Measurements from ENCODE around the gene GPR15LG. TPM values are rescaled to one million over a fixed set of nuclear protein-coding genes. Genes with fewer than 3 reads are reported as not detected.
"Not testable (repeated sequence)": the region's sequence is repeated elsewhere in the genome, so short reads cannot be mapped to it uniquely, and the experiment has no call there.

GPR15LG gene
- total RNA-seq, 1 experiment from 2014 or later, result not detected

DNA sequence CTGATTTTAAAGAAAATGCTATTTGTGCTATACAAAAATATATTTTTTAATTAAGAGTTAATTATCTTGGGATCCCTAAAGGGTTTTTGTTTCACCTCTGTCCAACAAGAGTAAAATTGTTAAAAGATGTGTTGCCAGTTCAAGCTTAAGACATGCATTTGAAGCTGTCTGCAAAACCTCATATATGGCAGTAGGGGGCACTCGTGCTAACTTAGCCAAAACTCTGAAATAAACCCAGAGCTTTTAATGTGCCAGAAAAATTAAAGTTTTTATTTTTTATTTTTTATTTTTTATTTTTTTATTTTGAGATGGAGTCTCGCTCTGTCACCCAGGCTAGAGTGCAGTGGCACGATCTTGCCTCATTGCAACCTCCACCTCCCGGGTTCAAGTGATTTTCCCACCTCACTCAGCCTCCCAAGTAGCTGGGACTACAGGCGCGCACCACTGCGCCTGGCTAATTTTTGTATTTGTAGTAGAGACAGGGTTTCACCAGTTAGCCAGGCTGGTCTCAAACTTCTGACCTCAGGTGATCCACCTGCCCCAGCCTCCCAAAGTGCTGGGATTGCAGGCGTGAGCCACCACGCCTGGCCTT, 25.5 kb upstream of the GPR15LG start:
- H3K79me2 ChIP-seq (ENCODE audit: low read length); H3K27ac ChIP-seq (ENCODE audit: low read length); H3K4me3 ChIP-seq (ENCODE audit: low read length); H3K9me2 ChIP-seq (replicated peaks; ENCODE audit: low read length); POLR2A ChIA-PET (ENCODE audit: unreplicated experiment); CTCF ChIA-PET; ATAC-seq; H3K4me2 ChIP-seq (ENCODE audit: low read length); H3F3A ChIP-seq (ENCODE audit: low read length, unreplicated experiment); H4K20me1 ChIP-seq (ENCODE audit: low read length); H3K9me3 ChIP-seq (ENCODE audit: low read length); H3K27me3 ChIP-seq (ENCODE audit: low read length); H2AFZ ChIP-seq (ENCODE audit: low read length); BruUV-seq (replicated peaks); H3K9ac ChIP-seq (ENCODE audit: low read length); intact Hi-C loops (cut with micrococcal nuclease); H3K4me1 ChIP-seq (ENCODE audit: insufficient read depth, low read length): not testable (repeated sequence)
- H3K36me3 ChIP-seq (ENCODE audit: low read depth, low read length), result peaks cover 74% of the 10 kb centered on the region
- TF ChIP-seq, protein P1, sequence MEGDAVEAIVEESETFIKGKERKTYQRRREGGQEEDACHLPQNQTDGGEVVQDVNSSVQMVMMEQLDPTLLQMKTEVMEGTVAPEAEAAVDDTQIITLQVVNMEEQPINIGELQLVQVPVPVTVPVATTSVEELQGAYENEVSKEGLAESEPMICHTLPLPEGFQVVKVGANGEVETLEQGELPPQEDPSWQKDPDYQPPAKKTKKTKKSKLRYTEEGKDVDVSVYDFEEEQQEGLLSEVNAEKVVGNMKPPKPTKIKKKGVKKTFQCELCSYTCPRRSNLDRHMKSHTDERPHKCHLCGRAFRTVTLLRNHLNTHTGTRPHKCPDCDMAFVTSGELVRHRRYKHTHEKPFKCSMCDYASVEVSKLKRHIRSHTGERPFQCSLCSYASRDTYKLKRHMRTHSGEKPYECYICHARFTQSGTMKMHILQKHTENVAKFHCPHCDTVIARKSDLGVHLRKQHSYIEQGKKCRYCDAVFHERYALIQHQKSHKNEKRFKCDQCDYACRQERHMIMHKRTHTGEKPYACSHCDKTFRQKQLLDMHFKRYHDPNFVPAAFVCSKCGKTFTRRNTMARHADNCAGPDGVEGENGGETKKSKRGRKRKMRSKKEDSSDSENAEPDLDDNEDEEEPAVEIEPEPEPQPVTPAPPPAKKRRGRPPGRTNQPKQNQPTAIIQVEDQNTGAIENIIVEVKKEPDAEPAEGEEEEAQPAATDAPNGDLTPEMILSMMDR (conservative IDR thresholded peaks at IDR 0.05; ENCODE audit: low read depth, low read length), result peak; percentile 40
- peak; percentile 21 for DNase-seq

DNA sequence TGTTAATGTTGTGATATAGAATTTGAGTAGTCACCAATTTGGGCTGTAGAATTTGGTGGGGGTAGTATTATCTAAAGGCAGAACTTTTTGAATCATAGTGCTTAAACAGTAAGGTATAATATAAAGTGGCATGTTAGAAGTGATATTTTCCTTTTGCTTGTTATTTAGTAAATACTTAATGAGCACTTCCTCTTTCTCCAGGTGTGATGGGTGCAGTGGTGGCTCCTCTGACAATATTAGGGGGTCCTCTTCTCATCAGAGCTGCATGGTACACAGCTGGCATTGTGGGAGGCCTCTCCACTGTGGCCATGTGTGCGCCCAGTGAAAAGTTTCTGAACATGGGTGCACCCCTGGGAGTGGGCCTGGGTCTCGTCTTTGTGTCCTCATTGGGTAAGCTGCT, 23.7 kb upstream of the GPR15LG start:
- H3K27ac ChIP-seq (ENCODE audit: low read length), result no peak overlapping the region
- H4K20me1 ChIP-seq (ENCODE audit: low read length), result no peaks in the 10 kb centered on the region
- CTCF ChIA-PET, result no interaction called here
- no peaks in the 10 kb centered on the region for H3K27me3 ChIP-seq (ENCODE audit: low read length)
- no TSS peak for BruUV-seq (replicated peaks)
- DNase-seq (no peak), ATAC-seq (no peak)
- TF ChIP-seq, protein P1 (conservative IDR thresholded peaks at IDR 0.05; ENCODE audit: low read depth, low read length), result no peak
- TF ChIP-seq EZH2phosphoT487 (IDR thresholded peaks at IDR 0.05; ENCODE audit: borderline replicate concordance, low read length) (no peak), EZH2 (IDR thresholded peaks at IDR 0.05; ENCODE audit: low read length, unreplicated experiment) (no peak)
- intact Hi-C loops (cut with micrococcal nuclease), result no loop called here
- no peak overlapping the region for H3K4me2 ChIP-seq (ENCODE audit: low read length)
- no peaks in the 10 kb centered on the region for H3F3A ChIP-seq (ENCODE audit: low read length, unreplicated experiment)
- no peaks in the 10 kb centered on the region for H3K9me2 ChIP-seq (replicated peaks; ENCODE audit: low read length)
- no peaks in the 10 kb centered on the region for H3K9me3 ChIP-seq (ENCODE audit: low read length)
- no peak overlapping the region for H3K4me3 ChIP-seq (ENCODE audit: low read length)
- H3K4me1 ChIP-seq (ENCODE audit: insufficient read depth, low read length), result no peaks in the 10 kb centered on the region
- peaks cover 73% of the 10 kb centered on the region for H3K36me3 ChIP-seq (ENCODE audit: low read depth, low read length)
- no peaks in the 10 kb centered on the region for H3K79me2 ChIP-seq (ENCODE audit: low read length)
- H2AFZ ChIP-seq (ENCODE audit: low read length), result no peak overlapping the region
- no peak overlapping the region for H3K9ac ChIP-seq (ENCODE audit: low read length)
- POLR2A ChIA-PET (ENCODE audit: unreplicated experiment), result no interaction called here

DNA sequence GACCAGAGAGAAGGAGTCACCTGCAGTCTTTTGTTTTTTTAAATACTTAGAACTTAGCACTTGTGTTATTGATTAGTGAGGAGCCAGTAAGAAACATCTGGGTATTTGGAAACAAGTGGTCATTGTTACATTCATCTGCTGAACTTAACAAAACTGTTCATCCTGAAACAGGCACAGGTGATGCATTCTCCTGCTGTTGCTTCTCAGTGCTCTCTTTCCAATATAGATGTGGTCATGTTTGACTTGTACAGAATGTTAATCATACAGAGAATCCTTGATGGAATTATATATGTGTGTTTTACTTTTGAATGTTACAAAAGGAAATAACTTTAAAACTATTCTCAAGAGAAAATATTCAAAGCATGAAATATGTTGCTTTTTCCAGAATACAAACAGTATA, 20.8 kb upstream of the GPR15LG start:
- intact Hi-C loops (cut with micrococcal nuclease), result no loop called here
- ChIA-PET POLR2A (ENCODE audit: unreplicated experiment) (no interaction called here), CTCF (no interaction called here)
- Histone ChIP-seq H3K9me3 (ENCODE audit: low read length) (no peaks in the 10 kb centered on the region), H3K27me3 (ENCODE audit: low read length) (no peaks in the 10 kb centered on the region), H3K9ac (ENCODE audit: low read length) (no peak overlapping the region), H3K9me2 (replicated peaks; ENCODE audit: low read length) (no peaks in the 10 kb centered on the region), H2AFZ (ENCODE audit: low read length) (no peak overlapping the region), H4K20me1 (ENCODE audit: low read length) (no peaks in the 10 kb centered on the region), H3K4me1 (ENCODE audit: insufficient read depth, low read length) (no peaks in the 10 kb centered on the region), H3K36me3 (ENCODE audit: low read depth, low read length) (peaks cover 56% of the 10 kb centered on the region), H3K27ac (ENCODE audit: low read length) (no peak overlapping the region), H3F3A (ENCODE audit: low read length, unreplicated experiment) (no peaks in the 10 kb centered on the region), H3K79me2 (ENCODE audit: low read length) (no peaks in the 10 kb centered on the region), H3K4me2 (ENCODE audit: low read length) (no peak overlapping the region), H3K4me3 (ENCODE audit: low read length) (no peak overlapping the region)
- TF ChIP-seq EZH2 (IDR thresholded peaks at IDR 0.05; ENCODE audit: low read length, unreplicated experiment), result no peak
- TF ChIP-seq EZH2phosphoT487 (IDR thresholded peaks at IDR 0.05; ENCODE audit: borderline replicate concordance, low read length), result no peak
- TF ChIP-seq, protein P1 (conservative IDR thresholded peaks at IDR 0.05; ENCODE audit: low read depth, low read length), result no peak
- DNase-seq, result no peak
- ATAC-seq, result no peak
- no TSS peak for BruUV-seq (replicated peaks)
